ENCODE measurements around the gene ERBB3.

The ERBB3 gene

GRCh38 chr12:56080556-56081138, 682 bp downstream of the ERBB3 start:
- FAIRE-seq, result no peak

GRCh38 chr12:56081393-56082347, 1.7 kb downstream of the ERBB3 start:
- no peak for FAIRE-seq

- FAIRE-seq, result no peak
Observed at GRCh38 chr12:56082382-56082781, 2.4 kb downstream of the ERBB3 start.

GRCh38 chr12:56082967-56083366, 3.0 kb downstream of the ERBB3 start:
- no peak for FAIRE-seq

- FAIRE-seq, result no peak
Observed at GRCh38 chr12:56084958-56085543, 5.1 kb downstream of the ERBB3 start.

GRCh38 chr12:56086096-56086495, 6.1 kb downstream of the ERBB3 start:
- no peak for FAIRE-seq

GRCh38 chr12:56086608-56087007, 6.6 kb downstream of the ERBB3 start:
- FAIRE-seq, result no peak

- no peak for FAIRE-seq
Observed at GRCh38 chr12:56087220-56087619, 7.3 kb downstream of the ERBB3 start.

GRCh38 chr12:56097738-56098137, 17.8 kb downstream of the ERBB3 start:
- no peak for FAIRE-seq

- no peak for FAIRE-seq
Observed at GRCh38 chr12:56098592-56098991, 18.6 kb downstream of the ERBB3 start.

- FAIRE-seq, result no peak
Observed at GRCh38 chr12:56099787-56100186, 19.8 kb downstream of the ERBB3 start.

GRCh38 chr12:56101045-56101444, 21.1 kb downstream of the ERBB3 start:
- no peak for FAIRE-seq

- no peak for FAIRE-seq
Observed at GRCh38 chr12:56102683-56103065, 22.7 kb downstream of the ERBB3 start.

- FAIRE-seq, result no peak
Observed at GRCh38 chr12:56103066-56103711, 23.2 kb downstream of the ERBB3 start.

- no peak for FAIRE-seq
Observed at GRCh38 chr12:56103823-56104108, 23.8 kb downstream of the ERBB3 start.

GRCh38 chr12:56104109-56104814, 24.3 kb downstream of the ERBB3 start, which contains the start of gene PA2G4:
PA2G4 (plus strand) TSS chr12:56104559; CDS start chr12:56104738, 179 bp downstream.
- FAIRE-seq, result peak; percentile 98

- FAIRE-seq, result no peak
Observed at GRCh38 chr12:56104815-56105608, 25.0 kb downstream of the ERBB3 start.

- FAIRE-seq, result no peak
Observed at GRCh38 chr12:56105609-56105902, 25.6 kb downstream of the ERBB3 start.

GRCh38 chr12:56107242-56107641, 27.3 kb downstream of the ERBB3 start:
- FAIRE-seq, result no peak

- no peak for FAIRE-seq
Observed at GRCh38 chr12:56110571-56110970, 30.6 kb downstream of the ERBB3 start.

GRCh38 chr12:56114084-56114483, 34.1 kb downstream of the ERBB3 start:
- FAIRE-seq, result no peak

GRCh38 chr12:56115329-56115728, 35.4 kb downstream of the ERBB3 start:
- no peak for FAIRE-seq
